ENCODE data around the gene ATE1.
"Not testable (repeated sequence)": the region's sequence is repeated elsewhere in the genome, so short reads cannot be mapped to it uniquely, and the experiment has no call there.

The ATE1 gene

GRCh38 chr10:121927841-121928527 is at the start of gene ATE1:
TSS of gene ATE1 (minus strand) at chr10:121928031. CDS start at chr10:121927949, 82 bp downstream.
- H3K4me1 ChIP-seq (ENCODE audit: control insufficient read depth, insufficient read depth, low read length): peaks cover 2% of the 10 kb centered on the region
- H3K27me3 ChIP-seq (ENCODE audit: control insufficient read depth, insufficient read depth, low read length): no peaks in the 10 kb centered on the region
- peak within 1 kb of the TSS; percentile 91 for H3K9ac ChIP-seq (ENCODE audit: low read length)
- no peaks in the 10 kb centered on the region for H3K36me3 ChIP-seq (ENCODE audit: control insufficient read depth, insufficient read depth, low read length)
- peak within 1 kb of the TSS; percentile 93 for H3K4me3 ChIP-seq (ENCODE audit: low read length)
- H3K27ac ChIP-seq (ENCODE audit: low read depth, low read length): peak within 1 kb of the TSS; percentile 97

- Histone ChIP-seq H3K4me1 (ENCODE audit: control insufficient read depth, insufficient read depth, low read length) (no peaks in the 10 kb centered on the region), H3K4me3 (ENCODE audit: low read length) (no peak overlapping the region), H3K27ac (ENCODE audit: low read depth, low read length) (no peak overlapping the region), H3K36me3 (ENCODE audit: control insufficient read depth, insufficient read depth, low read length) (no peaks in the 10 kb centered on the region), H3K27me3 (ENCODE audit: control insufficient read depth, insufficient read depth, low read length) (no peaks in the 10 kb centered on the region), H3K9ac (ENCODE audit: low read length) (no peak overlapping the region)
These were observed 48.8 kb upstream of the ATE1 start for GRCh38 chr10:121976607-121977006.

- peaks cover 1% of the 10 kb centered on the region for H3K36me3 ChIP-seq (ENCODE audit: control insufficient read depth, insufficient read depth, low read length)
- H3K4me3 ChIP-seq (ENCODE audit: low read length): peak overlapping the region; percentile 87
- peak overlapping the region; percentile 91 for H3K9ac ChIP-seq (ENCODE audit: low read length)
- H3K4me1 ChIP-seq (ENCODE audit: control insufficient read depth, insufficient read depth, low read length): no peaks in the 10 kb centered on the region
- peak overlapping the region; percentile 95 for H3K27ac ChIP-seq (ENCODE audit: low read depth, low read length)
- no peaks in the 10 kb centered on the region for H3K27me3 ChIP-seq (ENCODE audit: control insufficient read depth, insufficient read depth, low read length)
These were observed 47.7 kb upstream of the ATE1 start for GRCh38 chr10:121975295-121976086.

- peak within 1 kb of the TSS; percentile 91 for H3K9ac ChIP-seq (ENCODE audit: low read length)
- peak within 1 kb of the TSS; percentile 95 for H3K27ac ChIP-seq (ENCODE audit: low read depth, low read length)
- H3K4me1 ChIP-seq (ENCODE audit: control insufficient read depth, insufficient read depth, low read length): no peaks in the 10 kb centered on the region
- H3K36me3 ChIP-seq (ENCODE audit: control insufficient read depth, insufficient read depth, low read length): peaks cover 2% of the 10 kb centered on the region
- H3K4me3 ChIP-seq (ENCODE audit: low read length): peak within 1 kb of the TSS; percentile 87
- H3K27me3 ChIP-seq (ENCODE audit: control insufficient read depth, insufficient read depth, low read length): no peaks in the 10 kb centered on the region
These were observed 46.9 kb upstream of the ATE1 start, which contains the start of gene NSMCE4A for GRCh38 chr10:121974535-121975294. TSS of gene NSMCE4A (minus strand) at chr10:121975217. CDS start at chr10:121975165, 52 bp downstream.

GRCh38 chr10:121974019-121974534 is 46.2 kb upstream of the ATE1 start:
- peak overlapping the region; percentile 91 for H3K9ac ChIP-seq (ENCODE audit: low read length)
- H3K4me3 ChIP-seq (ENCODE audit: low read length): peak overlapping the region; percentile 87
- H3K27ac ChIP-seq (ENCODE audit: low read depth, low read length): peak overlapping the region; percentile 95
- no peaks in the 10 kb centered on the region for H3K27me3 ChIP-seq (ENCODE audit: control insufficient read depth, insufficient read depth, low read length)
- no peaks in the 10 kb centered on the region for H3K4me1 ChIP-seq (ENCODE audit: control insufficient read depth, insufficient read depth, low read length)
- H3K36me3 ChIP-seq (ENCODE audit: control insufficient read depth, insufficient read depth, low read length): peaks cover 2% of the 10 kb centered on the region

- not testable (repeated sequence) for H3K27ac ChIP-seq (ENCODE audit: low read depth, low read length); H3K27me3 ChIP-seq (ENCODE audit: control insufficient read depth, insufficient read depth, low read length); H3K4me1 ChIP-seq (ENCODE audit: control insufficient read depth, insufficient read depth, low read length); H3K9ac ChIP-seq (ENCODE audit: low read length); H3K4me3 ChIP-seq (ENCODE audit: low read length)
- peaks cover 24% of the 10 kb centered on the region for H3K36me3 ChIP-seq (ENCODE audit: control insufficient read depth, insufficient read depth, low read length)
These were observed 41.3 kb upstream of the ATE1 start for GRCh38 chr10:121969086-121969485.

GRCh38 chr10:121965996-121966395 is 38.2 kb upstream of the ATE1 start:
- Histone ChIP-seq H3K27ac (ENCODE audit: low read depth, low read length) (no peak overlapping the region), H3K4me3 (ENCODE audit: low read length) (no peak overlapping the region), H3K27me3 (ENCODE audit: control insufficient read depth, insufficient read depth, low read length) (no peaks in the 10 kb centered on the region), H3K9ac (ENCODE audit: low read length) (no peak overlapping the region), H3K4me1 (ENCODE audit: control insufficient read depth, insufficient read depth, low read length) (no peaks in the 10 kb centered on the region), H3K36me3 (ENCODE audit: control insufficient read depth, insufficient read depth, low read length) (peaks cover 27% of the 10 kb centered on the region)

GRCh38 chr10:121961456-121961855 is 33.6 kb upstream of the ATE1 start:
- no peaks in the 10 kb centered on the region for H3K27me3 ChIP-seq (ENCODE audit: control insufficient read depth, insufficient read depth, low read length)
- no peak overlapping the region for H3K27ac ChIP-seq (ENCODE audit: low read depth, low read length)
- H3K4me1 ChIP-seq (ENCODE audit: control insufficient read depth, insufficient read depth, low read length): no peaks in the 10 kb centered on the region
- H3K4me3 ChIP-seq (ENCODE audit: low read length): no peak overlapping the region
- no peak overlapping the region for H3K9ac ChIP-seq (ENCODE audit: low read length)
- H3K36me3 ChIP-seq (ENCODE audit: control insufficient read depth, insufficient read depth, low read length): peaks cover 19% of the 10 kb centered on the region

GRCh38 chr10:121959671-121960070 is 31.8 kb upstream of the ATE1 start:
- Histone ChIP-seq H3K36me3 (ENCODE audit: control insufficient read depth, insufficient read depth, low read length) (peaks cover 8% of the 10 kb centered on the region), H3K9ac (ENCODE audit: low read length) (no peak overlapping the region), H3K27ac (ENCODE audit: low read depth, low read length) (no peak overlapping the region), H3K4me1 (ENCODE audit: control insufficient read depth, insufficient read depth, low read length) (no peaks in the 10 kb centered on the region), H3K4me3 (ENCODE audit: low read length) (no peak overlapping the region), H3K27me3 (ENCODE audit: control insufficient read depth, insufficient read depth, low read length) (no peaks in the 10 kb centered on the region)

- Histone ChIP-seq H3K4me3 (ENCODE audit: low read length) (no peak overlapping the region), H3K27ac (ENCODE audit: low read depth, low read length) (no peak overlapping the region), H3K4me1 (ENCODE audit: control insufficient read depth, insufficient read depth, low read length) (no peaks in the 10 kb centered on the region), H3K9ac (ENCODE audit: low read length) (no peak overlapping the region), H3K27me3 (ENCODE audit: control insufficient read depth, insufficient read depth, low read length) (no peaks in the 10 kb centered on the region), H3K36me3 (ENCODE audit: control insufficient read depth, insufficient read depth, low read length) (peaks cover 4% of the 10 kb centered on the region)
These were observed 28.6 kb upstream of the ATE1 start for GRCh38 chr10:121956111-121957061.

- H3K36me3 ChIP-seq (ENCODE audit: control insufficient read depth, insufficient read depth, low read length): no peaks in the 10 kb centered on the region
- no peak overlapping the region for H3K9ac ChIP-seq (ENCODE audit: low read length)
These were observed 24.4 kb upstream of the ATE1 start for GRCh38 chr10:121952226-121952625.

More at GRCh38 chr10:121952226-121952625, 24.4 kb upstream of the ATE1 start:
- no peaks in the 10 kb centered on the region for H3K27me3 ChIP-seq (ENCODE audit: control insufficient read depth, insufficient read depth, low read length)
- no peak overlapping the region for H3K4me3 ChIP-seq (ENCODE audit: low read length)
- H3K4me1 ChIP-seq (ENCODE audit: control insufficient read depth, insufficient read depth, low read length): peaks cover 9% of the 10 kb centered on the region
- no peak overlapping the region for H3K27ac ChIP-seq (ENCODE audit: low read depth, low read length)

Measured in rectal smooth muscle tissue (tissue), 1 donor.